GM04504 (cell line): Measurements from ENCODE around the gene ISYNA1.

ENCODE experiments used
- DNase-seq: peaks from one replicate; pipeline ENCODE4 v3.0.0-alpha.2; 2012; ENCODE audit warnings: low read depth

ISYNA1 gene

GRCh38 chr19:18443831-18444230 is 5.9 kb upstream of the ISYNA1 start:
- DNase-seq, result no peak

DNA sequence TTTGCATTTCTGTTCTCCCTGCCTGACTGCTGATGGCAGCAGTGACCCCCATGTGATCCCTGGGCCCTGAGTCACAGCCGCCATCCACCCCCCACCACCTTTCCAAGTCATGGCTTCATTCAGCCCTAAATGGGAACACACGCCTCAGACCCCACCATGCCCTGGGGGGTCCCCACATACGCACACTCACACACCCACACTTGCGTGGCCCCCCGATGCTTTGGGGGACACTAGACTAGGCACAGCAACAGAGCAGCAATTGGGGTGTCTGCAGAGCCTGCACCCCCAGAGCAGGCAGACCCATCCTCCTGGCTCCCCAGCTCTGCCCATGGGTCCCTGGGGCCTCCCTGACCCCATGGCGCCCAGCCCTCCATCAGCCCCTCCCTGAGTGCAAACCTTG is 5.5 kb upstream of the ISYNA1 start:
- DNase-seq, result no peak

- no peak for DNase-seq
Measured at GRCh38 chr19:18442941-18443340, 5.0 kb upstream of the ISYNA1 start.

GRCh38 chr19:18441804-18442788 is 4.2 kb upstream of the ISYNA1 start:
- no peak for DNase-seq

DNA sequence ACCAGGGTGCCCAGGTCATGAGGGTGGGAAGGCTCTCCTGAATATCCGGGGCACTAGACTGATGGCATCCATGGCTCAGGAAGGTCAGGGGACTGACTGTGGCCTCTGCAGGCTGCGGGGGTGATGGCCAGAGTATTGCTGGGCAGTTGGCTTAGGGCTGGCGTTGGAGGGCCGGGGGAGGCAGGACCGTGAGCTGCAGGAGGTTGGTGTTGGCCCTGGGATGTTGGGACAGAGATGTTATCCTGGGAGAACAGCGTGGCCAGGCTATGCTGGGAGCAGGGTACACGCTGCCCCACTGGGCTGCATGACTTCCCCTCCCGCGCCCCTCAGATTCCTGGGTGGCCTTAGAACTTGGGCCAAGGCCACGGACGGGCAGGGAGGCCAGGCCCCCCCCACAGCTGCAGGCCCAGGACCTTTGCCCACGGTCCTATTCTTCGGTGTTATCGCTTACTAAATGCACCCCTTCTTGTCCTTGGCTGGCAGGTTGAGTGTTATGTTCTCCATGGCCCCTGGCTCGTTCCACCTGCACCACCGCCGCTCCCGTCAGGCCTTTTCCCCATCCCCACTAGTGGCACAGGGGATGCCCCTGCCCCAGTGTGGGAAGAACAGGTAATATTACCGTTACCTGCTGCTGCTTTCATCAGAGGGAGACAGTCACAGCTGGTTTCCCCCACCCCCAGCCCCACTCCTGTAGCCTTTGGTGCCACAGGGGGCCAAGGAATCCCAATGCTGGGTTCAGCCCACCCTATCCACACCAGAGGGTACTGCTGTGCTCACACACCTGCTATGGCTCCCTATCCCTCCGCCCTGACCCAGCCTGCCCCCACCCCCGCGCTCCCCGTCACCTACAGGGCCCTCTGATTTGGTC is 3.2 kb upstream of the ISYNA1 start:
- DNase-seq, result no peak

DNA sequence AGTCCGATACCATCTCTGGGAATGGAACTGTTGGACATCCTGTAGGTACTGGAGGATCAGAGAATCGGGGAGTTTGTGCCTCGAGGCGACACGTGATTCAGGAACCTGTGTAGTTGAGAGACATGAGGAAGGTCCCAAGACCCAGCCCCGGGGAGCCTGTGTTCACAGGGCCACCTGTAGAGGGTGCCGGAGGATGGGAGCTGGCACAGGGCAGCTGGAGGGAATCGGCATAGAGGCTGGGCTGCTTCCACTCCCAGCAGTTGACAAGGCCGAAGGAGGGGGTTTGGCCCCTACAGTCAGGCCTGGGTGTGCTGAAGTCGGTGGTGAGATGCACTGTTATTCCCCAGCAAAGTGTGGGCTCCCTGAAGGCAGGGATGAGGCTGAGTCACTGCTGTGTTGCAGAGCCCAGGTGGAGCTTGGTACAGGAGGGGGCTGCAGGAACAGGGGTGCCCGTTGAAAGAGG is 2.5 kb upstream of the ISYNA1 start:
- DNase-seq, result no peak

DNA sequence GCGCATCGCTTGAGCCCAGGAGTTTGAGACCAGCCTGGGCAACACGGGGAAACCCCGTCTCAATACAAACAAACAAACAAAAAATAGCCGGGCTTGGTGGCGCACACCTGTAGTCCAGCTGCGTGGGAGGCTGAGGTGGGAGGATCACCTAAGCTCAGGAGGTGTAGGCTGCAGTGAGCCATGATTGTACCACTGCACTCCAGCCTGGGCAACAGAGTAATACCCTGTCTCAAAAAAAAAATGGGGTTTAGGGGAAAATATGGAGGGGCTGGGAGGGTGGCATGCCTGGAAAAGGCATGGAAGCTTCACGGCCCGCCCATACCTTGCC is 1.9 kb upstream of the ISYNA1 start:
- DNase-seq, result no peak

- no peak for DNase-seq
Measured at GRCh38 chr19:18439025-18439909, 1.3 kb upstream of the ISYNA1 start.

- no peak for DNase-seq
Measured at GRCh38 chr19:18438331-18439024, 545 bp upstream of the ISYNA1 start.

GRCh38 chr19:18436671-18437490 is 1.1 kb downstream of the ISYNA1 start:
- no peak for DNase-seq

GRCh38 chr19:18435842-18436670 is 1.9 kb downstream of the ISYNA1 start:
- no peak for DNase-seq

DNA sequence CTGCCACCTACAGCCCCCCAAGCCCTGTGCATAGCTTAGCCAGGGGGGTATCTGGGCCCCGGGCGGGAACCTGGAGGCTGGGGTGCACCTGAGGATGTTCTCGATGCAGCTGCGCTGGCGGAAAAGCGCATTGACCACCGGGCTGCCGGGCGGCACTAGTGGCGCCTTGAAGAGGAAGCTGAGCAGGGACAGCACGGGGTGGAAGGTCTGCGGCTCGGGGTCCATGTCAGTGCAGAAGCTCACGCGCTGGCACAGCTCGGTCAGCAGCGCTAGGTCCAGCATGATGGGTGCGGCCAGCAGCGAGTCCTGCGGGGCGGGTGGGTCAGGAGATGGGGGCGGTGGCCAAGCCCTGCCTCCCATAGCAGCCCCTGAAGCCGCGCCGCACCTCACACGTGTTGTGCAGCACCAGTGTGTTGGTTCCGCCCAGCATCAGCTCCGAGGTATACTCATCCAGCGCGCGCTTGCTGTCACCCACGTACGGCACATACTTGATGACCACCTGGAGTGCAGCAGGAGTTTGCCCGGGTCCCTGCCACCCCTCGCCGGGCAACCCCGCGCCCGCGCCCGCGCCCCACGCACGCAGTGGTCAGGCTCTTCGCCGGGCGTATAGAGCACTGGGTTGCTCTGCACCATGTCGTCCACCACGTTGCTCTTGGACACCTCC is 2.6 kb downstream of the ISYNA1 start:
- no peak for DNase-seq

DNA sequence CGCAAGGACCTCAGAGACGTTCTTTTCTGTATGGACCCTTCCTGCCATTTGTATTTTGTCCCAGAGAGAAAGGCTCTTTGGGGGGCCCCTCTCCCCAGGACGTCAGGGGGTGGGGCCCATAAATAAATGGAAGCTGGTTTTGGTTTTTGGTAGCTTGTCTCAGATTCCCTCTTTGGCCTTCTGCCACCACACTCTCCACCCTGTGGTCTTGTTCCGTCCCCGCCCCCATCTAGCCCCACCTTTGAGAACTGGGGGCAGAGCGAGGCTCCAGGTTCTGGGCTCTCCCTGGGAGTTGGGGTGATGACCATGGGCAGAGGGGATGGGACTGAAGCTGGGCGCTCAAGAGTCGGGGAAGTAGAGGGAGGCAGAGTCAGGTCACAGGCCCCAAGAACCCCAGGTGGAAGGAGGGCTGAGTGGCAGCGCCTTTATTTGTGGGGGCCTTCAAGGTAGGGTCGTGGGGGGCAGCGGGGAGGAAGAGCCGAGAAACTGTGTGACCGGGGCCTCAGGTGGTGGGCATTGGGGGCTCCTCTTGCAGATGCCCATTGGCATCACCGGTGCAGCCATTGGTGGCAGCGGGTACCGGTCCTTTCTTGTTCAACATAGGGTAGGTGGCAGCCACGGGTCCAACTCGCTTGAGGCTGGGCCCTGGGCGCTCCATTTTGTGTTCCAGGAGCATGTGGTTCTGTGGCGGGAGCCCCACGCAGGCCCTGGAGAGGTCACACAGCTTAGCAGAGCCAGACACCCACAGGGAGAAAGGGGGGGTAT is 3.3 kb downstream of the ISYNA1 start:
- DNase-seq, result no peak

DNA sequence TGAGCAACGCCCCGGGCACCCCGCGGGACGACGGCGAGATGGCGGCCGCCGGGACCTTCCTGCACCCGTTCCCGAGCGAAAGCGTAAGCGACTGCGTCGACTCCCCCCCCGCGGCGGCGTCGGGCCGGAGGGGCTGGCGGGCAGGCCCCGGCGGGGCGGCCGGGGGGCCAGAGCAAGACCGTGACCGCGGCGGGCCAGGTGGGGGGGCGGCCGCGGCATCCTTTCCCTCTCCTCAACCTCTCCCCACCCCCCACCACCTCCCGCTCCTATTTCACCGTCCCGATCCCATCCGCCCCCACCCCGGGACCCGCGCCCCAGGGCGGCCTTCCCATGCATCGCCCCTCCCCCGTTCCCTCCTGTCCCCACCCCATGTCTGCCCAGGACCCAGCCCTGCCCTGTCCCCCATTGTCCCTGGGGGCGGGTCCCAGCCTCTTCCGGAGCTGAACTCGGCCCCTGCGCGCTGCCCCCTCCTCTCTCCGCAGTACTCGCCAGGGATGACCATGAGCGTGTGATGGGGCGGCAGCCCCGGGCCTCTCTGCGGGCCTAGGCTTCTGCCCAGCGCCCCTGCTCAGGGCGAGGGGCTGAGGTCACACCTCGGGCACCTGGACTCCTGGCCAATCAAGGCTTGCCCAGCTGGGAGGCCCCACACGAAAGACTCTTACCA is 4.1 kb downstream of the ISYNA1 start:
- DNase-seq, result no peak

GRCh38 chr19:18433015-18433691 is 4.8 kb downstream of the ISYNA1 start:
- no peak for DNase-seq

- DNase-seq, result no peak
Measured at GRCh38 chr19:18432275-18433014, 5.5 kb downstream of the ISYNA1 start.
